ENCODE data around the gene SPDYE3.
"Not testable (repeated sequence)": the region's sequence is repeated elsewhere in the genome, so short reads cannot be mapped to it uniquely, and the experiment has no call there.

SPDYE3 gene

GRCh38 chr7:100292162-100292561, 15.3 kb upstream of the SPDYE3 start:
- not testable (repeated sequence) for DNase-seq

GRCh38 chr7:100295269-100295668, 12.2 kb upstream of the SPDYE3 start:
- DNase-seq, result not testable (repeated sequence)

DNA sequence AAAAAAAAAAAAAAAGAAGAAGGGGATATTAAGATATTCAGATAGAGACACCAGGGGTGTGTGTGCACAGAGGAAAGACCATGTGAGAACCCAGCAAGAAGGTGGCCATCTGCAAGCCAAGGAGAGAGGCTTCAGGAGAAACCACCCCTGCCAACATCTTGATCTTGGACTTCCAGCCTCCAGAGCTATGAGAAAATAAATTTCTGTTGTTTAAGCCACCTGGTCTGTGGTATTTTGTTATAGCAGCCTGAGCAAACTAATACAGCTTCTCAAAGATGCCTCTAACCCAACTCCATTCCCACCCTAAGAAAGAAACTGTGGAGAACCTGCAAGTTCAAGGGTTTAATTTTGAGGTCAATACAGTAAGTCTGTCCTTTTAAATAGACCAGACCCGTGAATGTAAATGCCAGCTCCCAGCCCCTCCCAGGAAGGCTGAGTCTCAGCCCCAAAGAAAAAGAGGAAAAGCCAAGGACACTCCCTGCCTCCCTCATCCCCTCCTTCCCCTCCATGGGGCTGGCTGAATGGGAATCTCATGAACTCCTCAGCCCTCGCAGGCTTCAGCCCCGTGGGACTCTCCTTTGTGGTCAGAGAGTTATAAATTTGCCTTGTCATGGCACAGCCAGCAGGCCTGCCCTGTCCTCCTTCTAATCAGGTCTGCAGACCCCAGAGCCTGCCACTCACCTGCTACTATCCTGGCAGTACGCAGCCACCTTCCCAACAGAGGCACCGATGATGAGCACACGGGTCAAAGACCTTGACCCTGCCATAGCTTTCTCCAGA, 9.5 kb upstream of the SPDYE3 start:
- DNase-seq, result not testable (repeated sequence)

DNA sequence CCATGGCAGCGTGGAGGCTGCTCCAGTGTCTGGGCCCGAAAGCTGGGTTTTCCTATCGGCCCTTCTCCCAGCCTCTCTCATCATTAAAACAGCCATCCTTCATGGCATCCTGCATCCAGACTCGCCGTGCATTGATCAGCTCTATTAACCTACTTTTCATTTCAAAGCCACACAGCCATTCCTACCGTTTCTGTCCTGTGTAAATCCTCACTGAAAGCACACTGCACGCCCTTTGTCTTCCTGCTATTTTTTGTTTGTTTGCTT, 8.9 kb upstream of the SPDYE3 start:
- not testable (repeated sequence) for DNase-seq

GRCh38 chr7:100304526-100304925, 3.0 kb upstream of the SPDYE3 start:
- not testable (repeated sequence) for DNase-seq

GRCh38 chr7:100318329-100318728, 10.8 kb downstream of the SPDYE3 start:
- not testable (repeated sequence) for DNase-seq

DNA sequence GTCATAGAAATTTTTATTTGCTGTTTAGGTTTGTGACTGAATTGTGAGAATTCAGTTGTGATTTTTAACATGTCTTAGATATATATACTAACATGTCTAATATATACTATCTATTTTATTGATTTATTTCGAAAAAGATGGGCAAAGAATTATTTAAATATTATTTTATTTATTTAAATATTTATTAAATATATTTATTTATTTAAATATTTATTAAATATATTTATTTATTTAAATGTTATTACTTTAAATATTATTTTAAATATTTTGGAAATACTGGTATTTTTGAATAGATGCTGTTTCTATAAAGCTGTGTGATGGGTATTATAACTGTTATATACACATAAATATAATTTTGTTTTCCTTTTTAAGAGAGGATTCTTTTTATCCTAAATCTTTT, 14.1 kb downstream of the SPDYE3 start:
- not testable (repeated sequence) for DNase-seq

DNA sequence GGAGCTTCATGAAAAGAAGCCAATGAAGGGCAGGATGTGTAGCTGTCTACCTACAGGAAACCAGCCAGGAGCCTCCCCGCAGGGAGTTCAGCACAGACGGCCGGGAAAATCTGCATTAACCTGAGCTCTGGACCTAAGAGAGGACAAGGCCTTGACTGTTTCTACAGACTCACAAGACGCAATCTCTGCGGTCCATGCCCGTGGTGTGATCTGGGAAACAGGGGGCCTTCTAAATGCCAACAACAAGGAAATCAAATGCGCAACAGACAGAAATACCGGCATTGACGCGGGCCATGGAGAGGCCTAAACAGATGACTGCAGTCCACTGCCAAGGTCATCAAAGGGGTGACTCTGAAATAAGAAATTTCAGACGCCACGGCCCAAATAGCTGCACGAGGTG, 16.7 kb downstream of the SPDYE3 start:
- DNase-seq, result not testable (repeated sequence)

GRCh38 chr7:100325671-100326070, 18.2 kb downstream of the SPDYE3 start:
- DNase-seq, result not testable (repeated sequence)

DNA sequence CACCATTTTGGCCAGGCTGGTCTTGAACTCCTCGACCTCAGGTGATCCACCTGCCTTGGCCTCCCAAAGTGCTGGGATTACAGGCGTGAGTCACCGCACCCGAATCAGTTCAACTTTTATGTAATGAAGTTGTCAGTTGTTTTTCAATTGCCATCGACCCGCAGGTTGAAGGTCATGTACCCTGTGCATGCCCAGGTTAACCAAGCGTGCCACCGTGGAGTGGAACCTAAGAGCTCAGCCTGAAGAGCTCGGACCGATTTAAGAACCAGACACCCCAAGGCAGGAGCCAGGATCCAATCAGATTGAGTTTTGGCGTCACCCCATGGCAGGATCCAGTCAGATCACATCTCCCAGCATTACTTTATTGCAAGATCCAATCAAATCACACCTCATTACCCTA, 19.4 kb downstream of the SPDYE3 start:
- not testable (repeated sequence) for DNase-seq

GRCh38 chr7:100335566-100336466, 28.3 kb downstream of the SPDYE3 start:
- peak; percentile 91 for DNase-seq

GRCh38 chr7:100338083-100338696, 30.7 kb downstream of the SPDYE3 start:
- DNase-seq, result not testable (repeated sequence)

DNA sequence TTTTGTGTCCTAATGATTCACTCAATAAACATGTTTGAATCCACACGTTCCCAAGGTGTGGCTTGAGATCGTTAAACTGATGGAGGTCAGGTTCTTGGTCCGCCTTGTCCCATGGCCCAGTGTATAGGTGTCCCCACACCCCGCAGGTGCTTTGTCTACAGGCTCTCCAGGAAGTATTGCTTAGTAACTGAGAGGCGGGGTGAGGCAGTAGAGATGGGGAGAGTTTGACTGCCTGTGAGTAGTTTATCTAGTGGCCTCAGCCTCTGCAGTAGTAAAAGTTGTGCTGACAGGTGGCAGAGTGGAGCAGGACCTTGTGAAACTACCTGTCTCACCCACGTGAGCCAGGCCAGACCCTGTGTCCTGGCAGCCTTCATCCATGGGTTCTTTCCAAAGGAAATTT, 33.8 kb downstream of the SPDYE3 start:
- DNase-seq, result not testable (repeated sequence)

DNA sequence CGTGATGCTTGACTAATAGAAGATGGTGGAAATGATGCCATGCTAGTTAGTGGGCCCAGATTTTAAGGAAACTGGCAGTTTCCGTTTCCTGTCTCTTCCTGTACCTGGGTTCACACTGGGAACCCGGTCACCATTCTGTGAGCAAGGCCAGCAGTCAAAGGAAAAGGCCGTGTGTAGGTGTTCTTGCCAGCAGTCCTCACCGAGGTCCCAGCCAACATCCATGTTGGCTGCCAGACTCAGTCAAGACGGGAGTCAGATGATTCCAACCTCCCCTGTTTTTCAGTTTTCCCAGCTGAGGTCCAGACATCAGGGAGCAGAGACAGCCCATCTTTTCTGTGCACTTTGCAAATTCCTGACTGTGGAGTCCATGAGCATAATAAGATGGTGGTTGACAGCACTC, 35.3 kb downstream of the SPDYE3 start:
- no peak for DNase-seq

DNA sequence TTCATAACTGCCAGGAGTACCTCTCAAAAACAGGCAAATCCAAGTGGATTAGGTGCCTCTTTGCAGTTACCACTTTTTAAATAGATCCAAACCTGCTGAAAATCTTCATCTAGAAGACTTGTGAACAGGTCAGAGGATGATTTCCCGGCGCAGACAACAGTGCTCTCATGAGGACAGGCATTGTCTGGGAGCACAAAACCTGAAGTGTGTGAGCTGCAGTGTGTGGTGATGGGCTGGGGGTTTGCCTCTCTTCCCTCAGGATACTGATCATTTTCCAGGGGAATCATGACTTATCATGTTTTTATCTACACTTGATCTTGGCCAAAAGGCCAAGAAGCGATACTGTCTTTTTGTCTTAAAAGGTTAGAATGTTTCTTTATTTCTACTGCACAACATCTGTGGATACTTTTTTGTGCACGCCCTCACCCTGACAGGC, 36.6 kb downstream of the SPDYE3 start:
- DNase-seq, result not testable (repeated sequence)

GRCh38 chr7:100344560-100345287, 37.2 kb downstream of the SPDYE3 start:
- DNase-seq, result peak; percentile 95

DNA sequence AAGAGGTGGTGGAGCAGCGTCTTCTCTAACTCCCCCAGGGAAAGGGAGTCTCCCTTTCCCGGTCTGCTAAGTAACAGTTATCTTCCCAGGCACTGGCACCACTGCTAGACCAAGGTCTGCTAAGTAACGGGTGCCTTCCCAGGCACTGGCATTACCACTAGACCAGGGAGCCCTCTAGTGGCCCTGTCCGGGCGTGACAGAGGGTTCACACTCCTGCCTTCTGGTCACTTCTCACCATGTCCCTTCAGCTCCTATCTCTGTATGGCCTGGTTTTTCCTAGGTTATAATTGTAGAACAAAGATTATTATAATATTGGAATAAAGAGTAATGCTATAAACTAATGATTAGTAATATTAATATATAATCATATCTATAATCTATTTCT, 37.8 kb downstream of the SPDYE3 start:
- DNase-seq, result peak; percentile 79

- DNase-seq, result no peak
These were observed 39.4 kb downstream of the SPDYE3 start for GRCh38 chr7:100346921-100347320.

GRCh38 chr7:100348805-100349204, 41.3 kb downstream of the SPDYE3 start:
- no peak for DNase-seq

GRCh38 chr7:100349757-100350156, 42.3 kb downstream of the SPDYE3 start:
- DNase-seq, result no peak

GRCh38 chr7:100351657-100352058, 44.2 kb downstream of the SPDYE3 start:
- no peak for DNase-seq

DNA sequence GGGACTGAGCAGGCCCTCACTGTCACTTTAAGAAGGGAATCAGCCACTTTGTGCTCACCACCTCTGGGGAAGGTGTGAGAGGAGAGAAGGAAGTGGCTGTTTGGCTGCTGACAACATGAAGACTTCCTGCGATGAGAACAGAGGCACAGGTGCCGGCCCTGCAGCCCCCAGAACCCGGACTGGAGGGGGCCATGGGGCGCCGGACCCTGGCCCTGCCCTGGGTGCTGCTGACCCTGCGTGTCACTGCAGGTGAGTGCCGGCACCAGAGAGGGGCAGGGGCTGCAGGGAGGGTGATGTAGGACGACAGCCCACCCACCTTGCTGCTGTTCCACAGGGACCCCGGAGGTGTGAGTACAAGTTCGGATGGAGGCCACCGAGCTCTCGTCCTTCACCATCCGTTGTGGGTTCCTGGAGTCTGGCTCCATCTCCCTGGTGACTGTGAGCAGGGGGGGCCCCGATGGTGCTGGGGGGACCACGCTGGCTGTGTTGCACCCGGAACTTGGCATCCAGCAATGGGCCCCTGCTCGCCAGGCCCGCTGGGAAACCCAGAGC, 44.8 kb downstream of the SPDYE3 start:
- peak; percentile 18 for DNase-seq

Data from CD4-positive, alpha-beta T cell treated with Interleukin-10 for 1 hour (primary cell).